ENCODE results near the gene C11orf24. TPM values are rescaled to one million over a fixed set of nuclear protein-coding genes. Genes with fewer than 3 reads are reported as not detected.

C11orf24 gene
- total RNA-seq, 2 experiments from 2014 or later = 38.0 to 40.7 TPM

DNA sequence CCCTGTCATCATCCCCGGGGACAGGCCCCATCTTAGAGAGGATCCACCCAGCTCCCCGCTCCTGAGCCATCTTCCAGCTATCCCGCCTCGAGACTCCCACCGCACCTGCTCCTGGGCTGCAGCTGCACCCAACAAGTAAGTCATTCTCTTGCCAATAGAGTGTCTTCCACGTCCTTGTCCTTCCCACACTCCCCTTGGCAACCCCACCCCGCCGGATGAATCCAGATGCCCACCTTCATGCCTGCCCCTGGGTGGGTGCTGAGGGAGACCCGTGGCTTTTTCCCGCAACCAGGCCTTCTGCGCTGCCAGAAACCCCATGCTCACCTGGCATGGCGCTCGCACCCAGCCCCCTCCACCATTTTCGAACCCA is 11.1 kb upstream of the C11orf24 start:
- ATAC-seq (no peak), DNase-seq (no peak)
- ChIA-PET CTCF (interaction anchor here (0.8 to 2.5 kb wide), 3 partner anchors 14 to 25 kb away, joined by 4 to 11 read pairs (median 4); no protein-coding TSS in a partner anchor), POLR2A (no interaction called here)
- TF ChIP-seq, protein P1, sequence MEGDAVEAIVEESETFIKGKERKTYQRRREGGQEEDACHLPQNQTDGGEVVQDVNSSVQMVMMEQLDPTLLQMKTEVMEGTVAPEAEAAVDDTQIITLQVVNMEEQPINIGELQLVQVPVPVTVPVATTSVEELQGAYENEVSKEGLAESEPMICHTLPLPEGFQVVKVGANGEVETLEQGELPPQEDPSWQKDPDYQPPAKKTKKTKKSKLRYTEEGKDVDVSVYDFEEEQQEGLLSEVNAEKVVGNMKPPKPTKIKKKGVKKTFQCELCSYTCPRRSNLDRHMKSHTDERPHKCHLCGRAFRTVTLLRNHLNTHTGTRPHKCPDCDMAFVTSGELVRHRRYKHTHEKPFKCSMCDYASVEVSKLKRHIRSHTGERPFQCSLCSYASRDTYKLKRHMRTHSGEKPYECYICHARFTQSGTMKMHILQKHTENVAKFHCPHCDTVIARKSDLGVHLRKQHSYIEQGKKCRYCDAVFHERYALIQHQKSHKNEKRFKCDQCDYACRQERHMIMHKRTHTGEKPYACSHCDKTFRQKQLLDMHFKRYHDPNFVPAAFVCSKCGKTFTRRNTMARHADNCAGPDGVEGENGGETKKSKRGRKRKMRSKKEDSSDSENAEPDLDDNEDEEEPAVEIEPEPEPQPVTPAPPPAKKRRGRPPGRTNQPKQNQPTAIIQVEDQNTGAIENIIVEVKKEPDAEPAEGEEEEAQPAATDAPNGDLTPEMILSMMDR (IDR thresholded peaks at IDR 0.05) = no peak
- peak overlapping the region; percentile 51 for H3K4me3 Mint-ChIP-seq
- peaks cover 9% of the 10 kb centered on the region for H3K9me3 Mint-ChIP-seq
- H3K4me1 Mint-ChIP-seq (ENCODE audit: low read depth) = peaks cover 21% of the 10 kb centered on the region
- H3K36me3 Mint-ChIP-seq (ENCODE audit: low read depth) = no peaks in the 10 kb centered on the region
- peaks cover 6% of the 10 kb centered on the region for H3K27me3 Mint-ChIP-seq
- peak overlapping the region; percentile 77 for H3K27ac Mint-ChIP-seq
- intact Hi-C loops (cut with micrococcal nuclease) = no loop called here

DNA sequence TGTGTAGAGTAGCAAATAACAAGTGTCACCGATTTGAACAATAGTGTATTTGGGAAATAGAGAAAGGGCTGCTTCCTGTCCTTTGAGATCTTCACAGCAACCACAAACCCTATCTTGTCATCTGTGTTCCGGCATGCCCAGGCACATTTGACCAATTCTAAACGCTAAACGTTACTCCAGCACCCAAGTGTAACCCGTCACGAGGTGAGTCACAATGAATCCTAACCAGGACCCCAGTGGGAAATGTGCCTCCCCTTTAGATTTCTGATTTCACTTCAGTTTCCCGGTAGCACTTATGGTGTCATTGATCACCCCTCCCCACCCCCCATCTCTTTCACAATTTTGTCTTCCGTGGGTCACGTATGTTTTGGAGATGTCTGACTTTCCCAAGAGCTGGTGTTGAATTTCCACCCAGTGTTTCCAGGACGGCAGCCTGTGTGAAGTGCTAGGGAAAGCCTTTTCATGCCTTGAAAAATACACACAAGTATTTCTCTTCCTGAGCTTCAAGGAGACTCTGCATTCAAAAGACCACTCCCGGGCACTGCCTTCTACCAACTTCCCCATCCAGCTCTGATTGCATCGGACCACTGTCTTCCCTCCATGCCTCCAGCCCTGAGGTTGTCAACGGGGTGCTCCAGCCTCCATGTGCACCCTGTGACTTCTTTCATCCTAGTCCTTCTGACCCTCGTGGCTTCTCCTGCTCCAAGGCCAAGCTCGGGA is 10.5 kb upstream of the C11orf24 start:
- TF ChIP-seq, protein P1 (IDR thresholded peaks at IDR 0.05) = no peak
- ATAC-seq = peak; percentile 95
- ChIA-PET CTCF (interaction anchor here (0.8 to 2.5 kb wide), 2 partner anchors 15 to 25 kb away, joined by 4 to 11 read pairs; no protein-coding TSS in a partner anchor), POLR2A (no interaction called here)
- peaks cover 21% of the 10 kb centered on the region for H3K4me1 Mint-ChIP-seq (ENCODE audit: low read depth)
- H3K27me3 Mint-ChIP-seq = peaks cover 5% of the 10 kb centered on the region
- H3K4me3 Mint-ChIP-seq = peak overlapping the region; percentile 51
- H3K9me3 Mint-ChIP-seq = peaks cover 9% of the 10 kb centered on the region
- intact Hi-C loops (cut with micrococcal nuclease) = no loop called here
- no peaks in the 10 kb centered on the region for H3K36me3 Mint-ChIP-seq (ENCODE audit: low read depth)
- DNase-seq = peak; percentile 79
- peak overlapping the region; percentile 77 for H3K27ac Mint-ChIP-seq

DNA sequence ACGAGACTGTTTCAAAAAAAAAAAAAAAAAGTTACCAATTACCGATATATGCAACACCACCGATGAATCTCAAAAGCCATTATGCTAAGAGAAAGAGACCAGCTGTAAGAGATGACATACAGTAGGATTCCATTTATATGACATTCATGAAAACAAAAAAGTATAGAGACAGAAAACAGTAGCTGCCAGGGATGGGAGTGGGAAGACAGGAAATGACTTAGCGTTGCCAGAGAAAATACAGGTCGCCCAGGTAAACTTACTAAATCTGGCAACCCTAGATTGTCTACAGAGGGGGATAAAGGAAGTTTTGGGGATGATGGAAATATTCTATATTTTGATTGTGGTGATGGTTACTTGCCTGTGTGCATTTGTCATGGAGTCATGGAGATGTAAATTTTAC is 7.9 kb upstream of the C11orf24 start:
- Mint-ChIP-seq H3K9me3 (peaks cover 5% of the 10 kb centered on the region), H3K4me3 (no peak overlapping the region), H3K27ac (peak overlapping the region; percentile 2), H3K36me3 (ENCODE audit: low read depth) (no peaks in the 10 kb centered on the region), H3K27me3 (peaks cover 5% of the 10 kb centered on the region), H3K4me1 (ENCODE audit: low read depth) (peaks cover 22% of the 10 kb centered on the region)
- CTCF ChIA-PET = interaction anchor here (0.7 to 4.0 kb wide), 3 partner anchors 18 to 63 kb away, joined by 3 to 22 read pairs (median 13); no protein-coding TSS in a partner anchor
- DNase-seq (no peak), ATAC-seq (no peak)
- POLR2A ChIA-PET = no interaction called here
- intact Hi-C loops (cut with micrococcal nuclease) = no loop called here
- TF ChIP-seq, protein P1 (IDR thresholded peaks at IDR 0.05) = no peak

DNA sequence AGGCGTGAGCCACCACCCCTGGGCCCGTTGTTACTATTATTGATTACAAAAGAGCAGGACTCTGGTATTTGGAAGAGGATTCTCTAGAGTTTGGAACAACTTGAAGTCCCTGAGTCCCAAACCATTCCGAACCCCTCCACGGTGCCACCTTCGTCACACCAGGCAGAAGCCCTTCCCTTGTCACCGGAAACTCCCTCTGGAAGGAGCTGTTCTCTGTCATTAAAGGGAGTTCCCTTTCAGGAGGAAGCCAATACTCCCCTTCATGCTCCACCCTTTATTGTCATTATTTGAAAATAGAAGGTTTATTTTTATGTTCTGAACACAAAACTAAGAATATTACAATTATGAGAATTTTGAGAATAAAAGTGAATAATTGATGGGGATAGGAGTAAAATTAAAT is 5.1 kb upstream of the C11orf24 start:
- no peak for DNase-seq
- ATAC-seq = no peak
- Mint-ChIP-seq H3K4me1 (ENCODE audit: low read depth) (peaks cover 14% of the 10 kb centered on the region), H3K4me3 (no peak overlapping the region), H3K27me3 (no peaks in the 10 kb centered on the region), H3K9me3 (no peaks in the 10 kb centered on the region), H3K27ac (no peak overlapping the region), H3K36me3 (ENCODE audit: low read depth) (no peaks in the 10 kb centered on the region)
- TF ChIP-seq, protein P1 (IDR thresholded peaks at IDR 0.05) = no peak
- POLR2A ChIA-PET = no interaction called here
- intact Hi-C loops (cut with micrococcal nuclease) = no loop called here
- CTCF ChIA-PET = interaction anchor here (1.0 to 4.0 kb wide), 2 partner anchors 21 to 32 kb away, joined by 3 to 22 read pairs; no protein-coding TSS in a partner anchor

DNA sequence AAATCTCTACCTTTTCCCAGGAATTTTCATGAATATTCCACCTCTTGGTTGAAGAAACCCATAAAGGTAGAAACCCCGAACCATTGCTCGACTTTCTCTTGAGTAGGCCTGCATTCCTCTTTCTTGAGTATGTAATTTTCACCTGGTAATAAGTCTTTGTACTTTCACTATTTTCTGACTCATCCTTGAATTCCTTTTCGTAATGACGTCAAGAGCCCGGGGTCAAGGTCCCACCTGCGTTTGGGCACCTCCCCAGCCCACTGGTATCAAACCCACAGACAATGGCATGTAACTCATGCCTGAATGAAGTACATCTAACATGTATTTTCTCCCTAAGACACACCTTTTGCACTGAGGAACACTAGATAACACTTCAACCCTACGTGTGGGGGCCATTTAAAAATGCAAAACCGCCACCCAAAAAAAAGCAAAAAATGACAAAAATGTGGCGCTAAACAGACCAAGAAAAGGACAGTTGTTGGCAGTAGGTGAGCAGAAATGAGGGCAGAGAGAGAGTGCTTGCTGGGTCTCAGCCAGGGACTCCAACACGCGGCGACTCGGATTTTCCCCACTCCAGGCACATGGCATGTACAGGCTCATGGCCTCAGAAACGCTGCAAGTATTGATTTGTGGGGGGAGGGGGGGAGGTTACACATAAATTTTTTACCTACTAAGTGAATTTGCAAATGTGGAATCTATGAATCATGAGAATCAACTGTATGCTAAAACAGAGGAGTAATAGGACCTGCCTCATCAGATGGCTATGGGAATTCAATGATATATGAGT is 4.1 kb upstream of the C11orf24 start:
- ATAC-seq (no peak), DNase-seq (no peak)
- no peak overlapping the region for H3K27ac Mint-ChIP-seq
- TF ChIP-seq, protein P1 (IDR thresholded peaks at IDR 0.05) = no peak
- no peaks in the 10 kb centered on the region for H3K27me3 Mint-ChIP-seq
- H3K4me1 Mint-ChIP-seq (ENCODE audit: low read depth) = peaks cover 10% of the 10 kb centered on the region
- intact Hi-C loops (cut with micrococcal nuclease) = no loop called here
- POLR2A ChIA-PET = no interaction called here
- no peaks in the 10 kb centered on the region for H3K9me3 Mint-ChIP-seq
- CTCF ChIA-PET = no interaction called here
- no peak overlapping the region for H3K4me3 Mint-ChIP-seq
- H3K36me3 Mint-ChIP-seq (ENCODE audit: low read depth) = no peaks in the 10 kb centered on the region

Measured in activated CD8-positive, alpha-beta T cell treated with anti-CD3 and anti-CD28 coated beads for 36 hours (primary cell).